ENCODE results near the gene GOLGA1. TPM values are rescaled to one million over a fixed set of nuclear protein-coding genes. Genes with fewer than 3 reads are reported as not detected.

The GOLGA1 gene
- total and polyA plus RNA-seq, 2 donors: 7.3 to 9.5 TPM

DNA sequence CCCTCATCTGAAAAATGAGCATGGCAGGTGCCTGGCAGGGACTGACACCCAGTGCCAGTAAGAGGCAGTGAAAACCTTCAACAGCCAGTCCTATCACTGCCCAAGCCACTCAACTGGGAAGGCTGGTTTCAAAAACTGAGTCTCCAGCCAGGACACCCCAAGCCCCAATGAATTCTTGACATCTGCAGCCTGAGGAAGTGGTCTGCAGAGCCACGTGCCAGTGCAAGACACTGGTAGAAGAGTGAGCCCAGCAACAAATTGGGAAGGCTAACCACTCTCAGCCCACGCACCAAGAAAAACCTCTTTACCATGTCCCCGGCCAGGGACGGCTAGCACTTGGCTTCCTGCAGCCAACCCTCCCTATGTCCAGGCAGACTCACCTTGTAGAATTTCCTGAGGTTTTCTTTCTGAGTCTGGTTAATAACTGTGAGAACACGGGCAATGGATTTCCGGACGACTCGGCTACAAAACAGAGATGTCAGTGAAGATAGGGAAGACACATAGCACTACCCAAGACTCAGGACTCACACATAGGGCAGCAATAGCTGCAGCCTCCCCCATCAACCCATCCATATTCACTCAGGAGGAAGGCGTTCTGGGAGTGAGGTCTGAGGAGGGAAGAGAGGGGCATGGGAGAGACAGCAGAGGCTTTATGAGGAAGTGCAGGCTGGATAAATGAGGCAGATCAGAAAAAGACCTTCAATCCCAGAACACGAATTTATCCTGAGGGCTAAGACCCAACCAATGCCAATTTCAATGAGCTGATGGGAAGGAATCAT, 80.9 kb downstream of the GOLGA1 start:
- peaks cover 0 to 2% of the 10 kb centered on the region in 2 donors for H3K27me3 ChIP-seq (ENCODE audit: control insufficient read depth in 2 of 2, insufficient read depth in 1 of 2, low read length in 1 of 2)
- peaks cover 12 to 25% of the 10 kb centered on the region in 2 donors for H3K4me1 ChIP-seq (ENCODE audit: control insufficient read depth in 2 of 2, insufficient read depth in 2 of 2, low read length in 2 of 2)
- no peak overlapping the region for H3K27ac ChIP-seq (ENCODE audit: low read depth in 1 of 2, low read length in 1 of 2)
- peak overlapping the region in 1 of 2 donors; percentile 94 for H3K4me3 ChIP-seq (ENCODE audit: low read length in 2 of 2)
- H3K9me3 ChIP-seq (ENCODE audit: control insufficient read depth in 2 of 2, insufficient read depth in 1 of 2, low read length in 1 of 2): peaks cover 0 to 4% of the 10 kb centered on the region in 2 donors
- peaks cover 39 to 51% of the 10 kb centered on the region in 2 donors for H3K36me3 ChIP-seq (ENCODE audit: control insufficient read depth in 2 of 2, insufficient read depth in 2 of 2, low read length in 1 of 2)
- 86% methylated on average over 10 of the region's 10 CpGs for WGBS
- no peak for DNase-seq (ENCODE audit: low read depth in 6 of 9, low spot score in 9 of 9)

- Histone ChIP-seq H3K9me3 (ENCODE audit: control insufficient read depth in 2 of 2, insufficient read depth in 1 of 2, low read length in 1 of 2) (peaks cover 0 to 4% of the 10 kb centered on the region in 2 donors), H3K27ac (ENCODE audit: low read depth in 1 of 2, low read length in 1 of 2) (no peak overlapping the region), H3K4me1 (ENCODE audit: control insufficient read depth in 2 of 2, insufficient read depth in 2 of 2, low read length in 2 of 2) (peaks cover 12 to 25% of the 10 kb centered on the region in 2 donors), H3K4me3 (ENCODE audit: low read length in 2 of 2) (no peak overlapping the region), H3K27me3 (ENCODE audit: control insufficient read depth in 2 of 2, insufficient read depth in 1 of 2, low read length in 1 of 2) (peaks cover 0 to 9% of the 10 kb centered on the region in 2 donors), H3K36me3 (ENCODE audit: control insufficient read depth in 2 of 2, insufficient read depth in 2 of 2, low read length in 1 of 2) (peaks cover 39 to 51% of the 10 kb centered on the region in 2 donors)
- 97% methylated on average over 9 of the region's 9 CpGs for WGBS
- DNase-seq (ENCODE audit: low read depth in 6 of 9, low spot score in 9 of 9): no peak
Observed at GRCh38 chr9:124858330-124859046, 82.4 kb downstream of the GOLGA1 start.

GRCh38 chr9:124857533-124858162, 83.2 kb downstream of the GOLGA1 start:
- no peak overlapping the region for H3K4me3 ChIP-seq (ENCODE audit: low read length in 2 of 2)
- peaks cover 0 to 17% of the 10 kb centered on the region in 2 donors for H3K27me3 ChIP-seq (ENCODE audit: control insufficient read depth in 2 of 2, insufficient read depth in 1 of 2, low read length in 1 of 2)
- peaks cover 13 to 24% of the 10 kb centered on the region in 2 donors for H3K4me1 ChIP-seq (ENCODE audit: control insufficient read depth in 2 of 2, insufficient read depth in 2 of 2, low read length in 2 of 2)
- H3K27ac ChIP-seq (ENCODE audit: low read depth in 1 of 2, low read length in 1 of 2): no peak overlapping the region
- H3K36me3 ChIP-seq (ENCODE audit: control insufficient read depth in 2 of 2, insufficient read depth in 2 of 2, low read length in 1 of 2): peaks cover 39 to 51% of the 10 kb centered on the region in 2 donors
- H3K9me3 ChIP-seq (ENCODE audit: control insufficient read depth in 2 of 2, insufficient read depth in 1 of 2, low read length in 1 of 2): peaks cover 0 to 4% of the 10 kb centered on the region in 2 donors
- DNase-seq (ENCODE audit: low read depth in 6 of 9, low spot score in 9 of 9): no peak
- 96% methylated on average over 24 of the region's 24 CpGs for WGBS

DNA sequence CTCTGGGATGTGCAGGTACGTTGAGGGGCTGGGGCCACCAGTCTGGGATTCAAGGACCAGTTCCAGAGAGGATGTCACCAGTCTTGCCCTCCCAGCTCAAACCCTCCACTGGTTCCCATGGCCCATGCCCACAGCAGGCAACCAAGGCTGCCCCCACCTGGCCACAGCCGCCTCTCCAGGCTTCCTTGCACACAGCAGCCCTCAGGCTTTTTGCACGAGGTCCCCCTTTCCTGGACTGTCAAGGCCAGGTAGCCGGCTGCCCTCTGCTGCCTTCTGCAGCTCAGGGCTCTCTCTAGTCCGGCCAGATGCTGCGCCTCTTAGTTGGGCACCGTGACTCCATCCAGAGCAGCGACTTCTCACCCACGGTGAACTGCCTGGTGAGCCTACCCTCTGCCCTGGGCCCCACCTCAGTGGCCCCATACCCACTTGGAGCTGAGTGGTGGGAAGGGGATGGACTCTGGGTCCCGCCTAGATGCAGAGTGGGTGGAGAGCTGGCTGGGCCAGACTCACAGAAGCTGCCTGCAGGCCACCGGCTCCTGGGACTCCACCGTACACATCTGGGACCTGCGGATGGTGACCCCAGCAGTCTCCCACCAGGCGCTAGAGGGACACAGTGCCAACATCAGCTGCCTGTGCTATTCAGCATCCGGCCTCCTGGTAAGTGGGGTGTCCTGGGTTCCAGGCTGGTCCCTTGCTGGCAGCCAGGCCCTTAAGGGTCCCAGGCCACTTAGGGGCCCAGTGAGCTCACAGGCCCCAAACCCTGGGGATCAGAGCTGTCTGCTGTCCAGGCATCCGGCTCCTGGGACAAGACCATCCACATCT, 84.7 kb downstream of the GOLGA1 start:
- DNase-seq (ENCODE audit: low read depth in 6 of 9, low spot score in 9 of 9): no peak
- peaks cover 3 to 31% of the 10 kb centered on the region in 2 donors for H3K27me3 ChIP-seq (ENCODE audit: control insufficient read depth in 2 of 2, insufficient read depth in 1 of 2, low read length in 1 of 2)
- 89% methylated on average over 16 of the region's 16 CpGs for WGBS
- H3K4me1 ChIP-seq (ENCODE audit: control insufficient read depth in 2 of 2, insufficient read depth in 2 of 2, low read length in 2 of 2): peaks cover 8 to 23% of the 10 kb centered on the region in 2 donors
- H3K9me3 ChIP-seq (ENCODE audit: control insufficient read depth in 2 of 2, insufficient read depth in 1 of 2, low read length in 1 of 2): no peaks in the 10 kb centered on the region
- H3K27ac ChIP-seq (ENCODE audit: low read depth in 1 of 2, low read length in 1 of 2): no peak overlapping the region
- H3K36me3 ChIP-seq (ENCODE audit: control insufficient read depth in 2 of 2, insufficient read depth in 2 of 2, low read length in 1 of 2): peaks cover 39 to 51% of the 10 kb centered on the region in 2 donors
- H3K4me3 ChIP-seq (ENCODE audit: low read length in 2 of 2): no peak overlapping the region

GRCh38 chr9:124855566-124855943, 85.3 kb downstream of the GOLGA1 start:
- H3K9me3 ChIP-seq (ENCODE audit: control insufficient read depth in 2 of 2, insufficient read depth in 1 of 2, low read length in 1 of 2): no peaks in the 10 kb centered on the region
- H3K4me1 ChIP-seq (ENCODE audit: control insufficient read depth in 2 of 2, insufficient read depth in 2 of 2, low read length in 2 of 2): peaks cover 4 to 17% of the 10 kb centered on the region in 2 donors
- no peak overlapping the region for H3K4me3 ChIP-seq (ENCODE audit: low read length in 2 of 2)
- H3K27ac ChIP-seq (ENCODE audit: low read depth in 1 of 2, low read length in 1 of 2): no peak overlapping the region
- WGBS: 97% methylated on average over 18 of the region's 18 CpGs
- no peak for DNase-seq (ENCODE audit: low read depth in 6 of 9, low spot score in 9 of 9)
- H3K27me3 ChIP-seq (ENCODE audit: control insufficient read depth in 2 of 2, insufficient read depth in 1 of 2, low read length in 1 of 2): peaks cover 3 to 37% of the 10 kb centered on the region in 2 donors
- peaks cover 39 to 46% of the 10 kb centered on the region in 2 donors for H3K36me3 ChIP-seq (ENCODE audit: control insufficient read depth in 2 of 2, insufficient read depth in 2 of 2, low read length in 1 of 2)

- H3K27me3 ChIP-seq (ENCODE audit: control insufficient read depth in 2 of 2, insufficient read depth in 1 of 2, low read length in 1 of 2): peaks cover 3 to 41% of the 10 kb centered on the region in 2 donors
- WGBS: 86% methylated on average over 7 of the region's 7 CpGs
- no peak overlapping the region for H3K27ac ChIP-seq (ENCODE audit: low read depth in 1 of 2, low read length in 1 of 2)
- H3K9me3 ChIP-seq (ENCODE audit: control insufficient read depth in 2 of 2, insufficient read depth in 1 of 2, low read length in 1 of 2): no peaks in the 10 kb centered on the region
- H3K36me3 ChIP-seq (ENCODE audit: control insufficient read depth in 2 of 2, insufficient read depth in 2 of 2, low read length in 1 of 2): peaks cover 34 to 38% of the 10 kb centered on the region in 2 donors
- no peak for DNase-seq (ENCODE audit: low read depth in 6 of 9, low spot score in 9 of 9)
- no peak overlapping the region for H3K4me3 ChIP-seq (ENCODE audit: low read length in 2 of 2)
- H3K4me1 ChIP-seq (ENCODE audit: control insufficient read depth in 2 of 2, insufficient read depth in 2 of 2, low read length in 2 of 2): peaks cover 4 to 10% of the 10 kb centered on the region in 2 donors
Observed at GRCh38 chr9:124854822-124855221, 86.1 kb downstream of the GOLGA1 start.

DNA sequence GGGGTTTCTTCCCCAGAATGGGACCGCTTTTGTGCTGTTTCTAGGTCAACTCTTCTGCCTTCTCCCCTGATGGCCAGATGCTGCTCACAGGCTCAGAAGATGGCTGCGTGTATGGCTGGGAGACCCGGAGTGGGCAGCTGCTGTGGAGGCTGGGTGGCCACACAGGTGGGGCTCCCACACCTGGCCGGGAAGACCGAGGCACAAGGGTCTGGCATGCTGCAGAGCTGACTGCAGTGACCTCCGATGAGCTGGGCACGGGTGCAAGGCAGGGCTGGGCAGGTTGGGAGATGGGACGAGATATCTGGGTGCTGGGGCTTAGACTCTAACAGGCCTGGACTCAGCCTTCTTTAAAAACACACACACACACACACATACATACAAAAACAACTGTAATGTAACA, 86.7 kb downstream of the GOLGA1 start:
- Histone ChIP-seq H3K27me3 (ENCODE audit: control insufficient read depth in 2 of 2, insufficient read depth in 1 of 2, low read length in 1 of 2) (peaks cover 3 to 44% of the 10 kb centered on the region in 2 donors), H3K36me3 (ENCODE audit: control insufficient read depth in 2 of 2, insufficient read depth in 2 of 2, low read length in 1 of 2) (peaks cover 28 to 32% of the 10 kb centered on the region in 2 donors), H3K27ac (ENCODE audit: low read depth in 1 of 2, low read length in 1 of 2) (no peak overlapping the region), H3K4me1 (ENCODE audit: control insufficient read depth in 2 of 2, insufficient read depth in 2 of 2, low read length in 2 of 2) (peaks cover 4 to 6% of the 10 kb centered on the region in 2 donors), H3K4me3 (ENCODE audit: low read length in 2 of 2) (no peak overlapping the region), H3K9me3 (ENCODE audit: control insufficient read depth in 2 of 2, insufficient read depth in 1 of 2, low read length in 1 of 2) (no peaks in the 10 kb centered on the region)
- no peak for DNase-seq (ENCODE audit: low read depth in 6 of 9, low spot score in 9 of 9)
- WGBS: 94% methylated on average over 8 of the region's 8 CpGs

GRCh38 chr9:124853605-124854143, 87.2 kb downstream of the GOLGA1 start:
- peaks cover 23 to 27% of the 10 kb centered on the region in 2 donors for H3K36me3 ChIP-seq (ENCODE audit: control insufficient read depth in 2 of 2, insufficient read depth in 2 of 2, low read length in 1 of 2)
- peaks cover 3 to 44% of the 10 kb centered on the region in 2 donors for H3K27me3 ChIP-seq (ENCODE audit: control insufficient read depth in 2 of 2, insufficient read depth in 1 of 2, low read length in 1 of 2)
- H3K4me1 ChIP-seq (ENCODE audit: control insufficient read depth in 2 of 2, insufficient read depth in 2 of 2, low read length in 2 of 2): peaks cover 4 to 6% of the 10 kb centered on the region in 2 donors
- WGBS: 81% methylated on average over 11 of the region's 11 CpGs
- H3K27ac ChIP-seq (ENCODE audit: low read depth in 1 of 2, low read length in 1 of 2): no peak overlapping the region
- H3K4me3 ChIP-seq (ENCODE audit: low read length in 2 of 2): no peak overlapping the region
- no peak for DNase-seq (ENCODE audit: low read depth in 6 of 9, low spot score in 9 of 9)
- H3K9me3 ChIP-seq (ENCODE audit: control insufficient read depth in 2 of 2, insufficient read depth in 1 of 2, low read length in 1 of 2): no peaks in the 10 kb centered on the region
